Activated CD8-positive, alpha-beta memory T cell treated with anti-CD3 and anti-CD28 coated beads for 1 hour (primary cell): ENCODE results near the gene DPH2.

Experiments
- DNase-seq, 2 donors: peaks; one replicate each; pipeline ENCODE4 v3.0.0-alpha.2; 2020; ENCODE audit warnings: low read depth in 1 of 2; ENCODE audit errors: extremely low read depth in 1 of 2

Gene DPH2

DNA sequence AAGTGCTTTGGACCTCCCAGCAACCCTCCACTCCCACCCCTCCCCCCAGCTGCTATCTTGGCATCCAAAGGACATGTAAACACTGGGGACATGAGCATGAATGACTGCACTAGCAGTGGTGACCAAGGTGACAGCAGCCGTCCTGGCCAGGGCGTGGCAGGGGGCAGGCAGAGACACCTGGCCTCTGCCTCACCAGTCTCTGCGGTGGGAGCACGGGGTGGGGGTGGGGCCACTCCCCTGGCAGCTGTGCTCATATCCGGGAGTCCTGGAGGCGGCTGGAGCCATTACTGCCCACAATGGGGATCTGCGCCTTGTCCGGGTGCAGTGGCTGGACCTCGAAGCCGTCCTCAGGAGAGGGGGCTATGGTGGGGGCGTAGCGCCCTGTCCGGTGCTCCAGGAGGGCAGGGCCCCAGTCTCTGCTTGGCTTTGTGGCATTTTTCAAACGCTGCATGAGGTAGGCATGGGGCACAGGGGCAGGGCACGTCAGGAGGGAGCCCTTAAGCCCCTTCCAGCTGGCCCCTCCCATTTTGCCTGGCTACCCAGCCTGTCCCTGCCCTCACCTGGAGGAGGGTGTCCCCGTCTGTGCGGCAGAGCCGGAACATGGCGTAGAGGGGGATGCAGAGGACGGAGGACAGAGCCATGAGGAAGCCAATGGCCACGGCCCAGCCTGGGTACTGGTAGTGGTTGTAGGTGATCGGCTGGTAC, 27.6 kb downstream of the DPH2 start:
- DNase-seq, result no peak

- no peak for DNase-seq
Measured at GRCh38 chr1:43998000-43998378, 28.2 kb downstream of the DPH2 start.

DNA sequence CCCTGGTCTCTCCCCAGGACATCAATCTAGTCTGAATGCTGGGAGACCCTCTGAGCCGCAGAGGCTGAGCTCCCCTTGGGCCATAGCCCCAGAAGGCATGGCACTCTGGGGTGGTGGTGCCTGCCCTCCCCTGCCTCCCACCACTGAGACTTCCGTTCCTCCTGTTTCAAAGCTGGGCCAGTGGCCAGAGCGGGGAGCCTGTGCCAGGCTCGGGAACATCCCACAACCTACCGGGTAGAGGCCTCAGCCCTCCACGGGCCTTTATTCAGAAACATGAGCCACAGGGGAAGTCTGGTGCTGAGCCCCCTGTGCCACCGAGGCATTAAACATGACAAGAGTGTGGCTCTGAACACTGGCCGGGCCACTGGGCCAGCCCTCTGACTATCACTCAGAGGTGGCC, 29.6 kb downstream of the DPH2 start:
- DNase-seq, result no peak

DNA sequence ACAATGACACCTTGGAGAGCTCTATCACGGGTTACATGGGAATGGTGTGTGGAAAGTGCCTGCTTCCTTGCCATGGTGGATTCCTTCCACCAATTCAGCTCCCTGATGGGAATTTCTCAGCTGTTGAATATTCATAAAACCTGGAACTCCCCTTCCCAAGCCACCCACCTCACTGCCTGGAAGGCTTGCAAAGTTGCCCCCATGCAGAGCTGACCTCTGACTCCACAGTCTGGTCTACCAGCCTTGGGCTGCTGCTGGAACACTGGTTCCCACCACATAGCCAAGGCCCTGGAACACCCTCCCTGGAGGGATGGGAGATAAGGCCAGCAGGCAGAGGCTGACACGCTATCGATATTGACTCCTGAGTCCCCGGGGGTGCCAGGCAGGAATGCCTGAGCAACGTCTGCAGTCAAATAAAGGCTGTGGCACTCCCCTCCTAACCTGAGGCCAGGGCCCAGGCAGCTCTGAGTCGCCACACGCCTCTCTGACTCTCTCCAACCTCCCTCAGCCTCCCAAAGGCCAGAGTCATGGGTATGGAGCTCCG, 30.4 kb downstream of the DPH2 start:
- no peak for DNase-seq

DNA sequence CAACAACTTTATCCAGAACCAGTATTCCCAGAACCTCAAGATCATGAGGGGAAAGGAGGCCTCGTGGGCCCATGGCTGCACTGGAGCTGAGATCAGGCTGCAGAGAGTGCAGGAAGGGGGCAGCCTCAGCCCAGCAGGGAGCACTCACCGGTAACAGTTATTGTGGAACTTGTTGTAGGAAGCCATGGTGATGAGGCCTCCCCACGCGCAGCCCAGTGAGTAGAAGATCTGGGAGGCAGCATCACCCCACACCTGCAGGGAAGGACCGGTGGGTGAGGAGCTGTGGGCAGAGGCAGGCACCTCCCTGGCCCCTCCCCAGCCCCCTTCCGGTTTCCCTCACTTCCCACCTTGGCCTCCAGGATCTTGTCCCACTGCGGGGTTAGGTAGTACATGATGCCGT, 32.4 kb downstream of the DPH2 start:
- DNase-seq, result no peak

- no peak for DNase-seq
Measured at GRCh38 chr1:44002606-44003157, 32.9 kb downstream of the DPH2 start.

DNA sequence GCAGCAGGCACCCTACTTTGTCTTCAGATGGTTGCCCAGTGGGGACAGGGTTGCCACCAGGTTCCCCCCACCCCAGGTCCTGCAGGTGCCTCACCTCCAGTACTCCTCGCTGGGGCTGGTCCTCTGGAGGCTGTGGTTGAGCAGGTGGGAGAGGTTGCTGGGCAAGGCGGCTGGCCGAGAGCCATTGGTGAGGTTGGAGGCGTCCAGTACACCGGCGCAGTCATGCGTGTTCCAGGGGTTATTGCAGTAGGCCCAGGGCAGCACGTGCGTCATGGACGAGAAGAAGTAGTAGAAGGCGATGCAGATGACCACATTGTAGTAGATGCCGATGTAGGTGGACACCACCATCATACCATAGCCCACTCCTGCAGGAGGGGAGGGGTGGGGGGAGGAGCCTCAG, 38.4 kb downstream of the DPH2 start:
- no peak for DNase-seq

GRCh38 chr1:44010935-44011471, 41.2 kb downstream of the DPH2 start:
- no peak for DNase-seq

DNA sequence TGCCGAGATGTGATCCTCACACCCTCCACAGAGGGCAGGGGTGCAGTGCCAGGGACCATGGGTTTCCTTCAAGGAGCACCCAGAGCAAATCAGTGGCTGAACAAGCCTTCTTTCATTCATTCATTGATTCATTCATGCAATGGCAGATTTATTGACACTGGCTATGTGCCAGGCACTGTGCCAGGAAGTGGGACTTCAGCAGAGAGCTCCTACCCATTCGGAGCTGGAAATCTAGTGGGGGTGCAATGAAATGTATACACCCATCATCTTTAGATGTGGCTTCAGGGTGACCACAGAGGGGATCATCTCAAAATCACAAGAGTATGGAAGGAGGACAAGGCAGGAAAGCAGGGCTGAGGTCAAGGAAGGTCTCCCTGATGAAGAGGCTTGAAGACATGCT, 42.6 kb downstream of the DPH2 start:
- no peak for DNase-seq

DNA sequence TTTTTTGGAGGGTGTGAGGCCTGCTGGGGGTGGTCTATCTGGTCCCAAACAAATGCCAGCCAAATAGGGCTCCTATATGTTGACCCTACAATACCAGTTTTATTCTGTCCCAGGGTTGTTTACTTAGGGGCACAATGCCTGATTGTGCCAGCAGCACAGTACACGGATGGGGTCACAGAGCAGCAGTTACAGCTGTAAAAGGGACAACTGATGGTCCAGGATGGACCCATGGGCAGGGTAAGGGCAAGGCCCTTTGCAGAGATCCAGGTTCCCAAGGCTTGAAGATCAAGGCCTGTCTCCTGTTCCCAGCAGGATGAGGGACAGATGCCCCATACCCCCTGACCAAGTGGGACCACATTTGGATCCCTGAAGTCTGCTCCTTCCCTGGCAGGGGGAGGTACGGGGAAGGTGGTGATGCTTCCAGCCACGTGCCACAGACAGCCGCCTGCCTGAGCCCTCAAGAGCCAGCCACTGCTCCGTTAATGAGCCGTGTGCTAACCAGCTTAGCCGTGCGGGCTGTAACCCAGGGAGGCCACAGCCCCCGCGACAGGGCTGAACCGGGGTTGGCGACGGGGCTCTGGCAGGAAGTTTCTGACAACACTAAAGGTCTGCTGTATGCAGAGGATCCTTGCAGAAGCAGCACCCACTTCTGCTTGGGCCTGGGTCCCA, 43.3 kb downstream of the DPH2 start:
- no peak for DNase-seq

- DNase-seq, result no peak
Measured at GRCh38 chr1:44013949-44014348, 44.1 kb downstream of the DPH2 start.

GRCh38 chr1:44014365-44015104, 44.7 kb downstream of the DPH2 start:
- no peak for DNase-seq

- no peak for DNase-seq
Measured at GRCh38 chr1:44015206-44015605, 45.4 kb downstream of the DPH2 start.

- no peak for DNase-seq
Measured at GRCh38 chr1:44016041-44016889, 46.5 kb downstream of the DPH2 start.

- no peak for DNase-seq
Measured at GRCh38 chr1:44016890-44017400, 47.1 kb downstream of the DPH2 start.

GRCh38 chr1:44019466-44019948, 49.7 kb downstream of the DPH2 start:
- DNase-seq, result no peak

- DNase-seq, result no peak
Measured at GRCh38 chr1:44020464-44020863, 50.7 kb downstream of the DPH2 start.

DNA sequence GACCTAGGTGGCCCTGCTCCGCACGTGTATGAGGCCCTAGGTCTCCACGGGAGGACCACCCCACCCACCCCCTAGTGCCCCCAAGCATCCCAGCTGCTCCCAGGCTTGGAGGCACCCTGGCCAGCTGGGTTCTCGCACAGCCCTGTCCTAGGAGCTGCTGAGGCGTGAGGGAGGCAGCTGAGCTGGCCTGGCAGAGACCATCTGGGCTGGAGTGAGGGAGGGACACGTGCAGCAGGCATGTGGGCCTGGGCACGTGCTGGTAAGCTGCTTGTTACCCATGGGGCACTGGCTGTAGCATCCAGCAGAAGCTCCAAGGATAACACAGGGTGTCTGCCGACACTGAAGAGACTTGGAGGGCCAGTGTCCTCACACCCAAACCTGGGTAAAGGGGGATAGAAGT, 51.3 kb downstream of the DPH2 start:
- no peak for DNase-seq

DNA sequence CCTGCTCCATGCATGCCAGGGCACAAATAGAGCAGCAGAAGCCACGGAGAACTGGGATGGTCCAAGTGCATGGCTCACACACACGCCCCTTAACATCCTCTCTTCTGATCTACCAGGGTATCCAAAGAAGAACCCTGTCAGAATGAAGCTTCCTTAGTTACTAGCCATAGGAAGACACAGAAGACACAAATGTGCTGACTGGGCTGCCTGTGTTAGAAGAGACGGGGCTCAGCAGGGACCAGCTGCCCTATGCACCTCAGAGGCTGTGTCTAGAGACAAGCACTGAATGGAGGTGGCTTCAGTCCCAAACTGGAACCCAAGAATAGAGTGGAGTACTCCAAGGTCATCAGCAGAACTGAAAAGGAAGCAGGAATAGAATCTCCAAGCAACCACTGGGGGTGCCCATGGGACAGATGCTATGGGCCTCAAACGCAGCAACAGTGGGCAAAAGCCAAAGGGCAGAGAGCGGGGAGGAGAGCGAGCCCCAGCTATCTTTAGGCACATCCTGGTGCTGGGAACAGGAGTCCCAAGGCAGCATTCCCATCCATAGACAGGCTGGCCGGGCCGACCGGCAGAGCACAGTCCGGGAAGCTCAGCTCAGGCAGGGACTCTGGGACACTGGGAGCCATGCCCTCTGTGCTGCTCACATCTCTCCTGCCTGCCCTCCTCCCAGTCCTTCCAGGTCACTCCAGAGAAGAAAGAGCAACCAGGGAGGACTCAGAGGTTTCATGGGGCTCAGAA, 51.9 kb downstream of the DPH2 start:
- no peak for DNase-seq
